Osteocyte (in vitro differentiated cells): ENCODE data around the gene HMGXB3. TPM values are rescaled to one million over a fixed set of nuclear protein-coding genes. Genes with fewer than 3 reads are reported as not detected.

Experiments used
- DNase-seq: peaks from one replicate; pipeline ENCODE4 v3.0.0; 2021; ENCODE audit warnings: mixed read lengths; ENCODE audit not compliant: unreplicated experiment; ENCODE audit errors: extremely low spot score
- H3K27ac Mint-ChIP-seq: one replicate; pipeline ENCODE4 v1.8.0; 2021; ENCODE audit warnings: mild to moderate bottlenecking, mixed read lengths; ENCODE audit not compliant: unreplicated experiment
- H3K27me3 Mint-ChIP-seq: one replicate; pipeline ENCODE4 v1.8.0; 2021; ENCODE audit warnings: mixed read lengths; ENCODE audit not compliant: unreplicated experiment
- H3K36me3 Mint-ChIP-seq: one replicate; pipeline ENCODE4 v1.8.0; 2021; ENCODE audit warnings: mixed read lengths; ENCODE audit not compliant: unreplicated experiment
- H3K4me1 Mint-ChIP-seq: one replicate; pipeline ENCODE4 v1.8.0; 2021; ENCODE audit warnings: mixed read lengths; ENCODE audit not compliant: unreplicated experiment
- H3K4me3 Mint-ChIP-seq: one replicate; pipeline ENCODE4 v1.8.0; 2021; ENCODE audit warnings: mild to moderate bottlenecking, moderate library complexity, mixed read lengths; ENCODE audit not compliant: unreplicated experiment
- H3K9me3 Mint-ChIP-seq: one replicate; pipeline ENCODE4 v1.8.0; 2021; ENCODE audit warnings: mixed read lengths; ENCODE audit not compliant: unreplicated experiment
- CTCF ChIP-seq: fragments of 200-600 bp; sonication (generic); IDR thresholded peaks from 2 replicates; pipeline ENCODE4 v1.5.0; 2021; ENCODE audit warnings: antibody characterized with exemption, mild to moderate bottlenecking, moderate library complexity
- total RNA-seq: library from RNA; stranded (reverse); gene quantifications from 2 replicates; pipeline ENCODE4 v1.2.1, GENCODE V29; 2021

Gene HMGXB3
- total RNA-seq, 1 donor from 2014 or later = 58.6 TPM

GRCh38 chr5:149988126-149988525 is 12.4 kb upstream of the HMGXB3 start:
- DNase-seq = no peak
- H3K4me3 Mint-ChIP-seq = no peak overlapping the region
- no peaks in the 10 kb centered on the region for H3K4me1 Mint-ChIP-seq
- no peaks in the 10 kb centered on the region for H3K27me3 Mint-ChIP-seq
- H3K36me3 Mint-ChIP-seq = peaks cover 5% of the 10 kb centered on the region
- no peaks in the 10 kb centered on the region for H3K9me3 Mint-ChIP-seq
- no peak overlapping the region for H3K27ac Mint-ChIP-seq
- no peak for TF ChIP-seq CTCF

GRCh38 chr5:149990518-149991376 is 9.8 kb upstream of the HMGXB3 start:
- peak; percentile 86 for DNase-seq
- Mint-ChIP-seq H3K9me3 (no peaks in the 10 kb centered on the region), H3K27ac (no peak overlapping the region), H3K4me3 (no peak overlapping the region), H3K4me1 (no peaks in the 10 kb centered on the region), H3K36me3 (peaks cover 2% of the 10 kb centered on the region), H3K27me3 (no peaks in the 10 kb centered on the region)
- TF ChIP-seq CTCF = peak; percentile 92

- Mint-ChIP-seq H3K27ac (no peak overlapping the region), H3K9me3 (no peaks in the 10 kb centered on the region), H3K4me1 (no peaks in the 10 kb centered on the region), H3K4me3 (no peak overlapping the region), H3K27me3 (no peaks in the 10 kb centered on the region), H3K36me3 (peaks cover 9% of the 10 kb centered on the region)
- DNase-seq = no peak
- no peak for TF ChIP-seq CTCF
Measured at GRCh38 chr5:149993471-149993870, 7.1 kb upstream of the HMGXB3 start.

GRCh38 chr5:149995385-149996204 is 4.9 kb upstream of the HMGXB3 start:
- Mint-ChIP-seq H3K27ac (no peak overlapping the region), H3K4me3 (no peak overlapping the region), H3K9me3 (no peaks in the 10 kb centered on the region), H3K4me1 (peaks cover 15% of the 10 kb centered on the region), H3K36me3 (peaks cover 9% of the 10 kb centered on the region), H3K27me3 (no peaks in the 10 kb centered on the region)
- DNase-seq = no peak
- TF ChIP-seq CTCF = no peak
